ENCODE results near the gene ECE1. TPM values are rescaled to one million over a fixed set of nuclear protein-coding genes. Genes with fewer than 3 reads are reported as not detected.

Gene ECE1
- total and polyA plus RNA-seq, 9 donors, result 37.3 to 313 (median 119) TPM

GRCh38 chr1:21268281-21269239 lies 21.7 kb downstream of the ECE1 start:
- DNase-seq, result peak in 3 of 5 donors; percentile 31 to 57 (median 47)
- Histone ChIP-seq H3K27me3 (no peaks in the 10 kb centered on the region), H3K4me3 (no peak overlapping the region), H3K9me3 (no peaks in the 10 kb centered on the region), H3K36me3 (no peaks in the 10 kb centered on the region), H3K27ac (peak overlapping the region in 1 of 2 donors; percentile 12), H3K4me1 (ENCODE audit: insufficient read depth) (peaks cover 19% of the 10 kb centered on the region)
- TF ChIP-seq EP300 (IDR thresholded peaks at IDR 0.05) (no peak), POLR2A (IDR thresholded peaks at IDR 0.05) (no peak)
- TF ChIP-seq, protein P1, sequence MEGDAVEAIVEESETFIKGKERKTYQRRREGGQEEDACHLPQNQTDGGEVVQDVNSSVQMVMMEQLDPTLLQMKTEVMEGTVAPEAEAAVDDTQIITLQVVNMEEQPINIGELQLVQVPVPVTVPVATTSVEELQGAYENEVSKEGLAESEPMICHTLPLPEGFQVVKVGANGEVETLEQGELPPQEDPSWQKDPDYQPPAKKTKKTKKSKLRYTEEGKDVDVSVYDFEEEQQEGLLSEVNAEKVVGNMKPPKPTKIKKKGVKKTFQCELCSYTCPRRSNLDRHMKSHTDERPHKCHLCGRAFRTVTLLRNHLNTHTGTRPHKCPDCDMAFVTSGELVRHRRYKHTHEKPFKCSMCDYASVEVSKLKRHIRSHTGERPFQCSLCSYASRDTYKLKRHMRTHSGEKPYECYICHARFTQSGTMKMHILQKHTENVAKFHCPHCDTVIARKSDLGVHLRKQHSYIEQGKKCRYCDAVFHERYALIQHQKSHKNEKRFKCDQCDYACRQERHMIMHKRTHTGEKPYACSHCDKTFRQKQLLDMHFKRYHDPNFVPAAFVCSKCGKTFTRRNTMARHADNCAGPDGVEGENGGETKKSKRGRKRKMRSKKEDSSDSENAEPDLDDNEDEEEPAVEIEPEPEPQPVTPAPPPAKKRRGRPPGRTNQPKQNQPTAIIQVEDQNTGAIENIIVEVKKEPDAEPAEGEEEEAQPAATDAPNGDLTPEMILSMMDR (IDR thresholded peaks at IDR 0.05), result no peak
- intact Hi-C loops (cut with DNase I), result loop anchor here in 1 of 4 donors (5.0 kb wide), 1 partner anchor 74 kb away; no protein-coding TSS in a partner anchor
- WGBS, 3 donors, result 55 to 72% (median 69%) methylated on average over 17 of the region's 17 CpGs

DNA sequence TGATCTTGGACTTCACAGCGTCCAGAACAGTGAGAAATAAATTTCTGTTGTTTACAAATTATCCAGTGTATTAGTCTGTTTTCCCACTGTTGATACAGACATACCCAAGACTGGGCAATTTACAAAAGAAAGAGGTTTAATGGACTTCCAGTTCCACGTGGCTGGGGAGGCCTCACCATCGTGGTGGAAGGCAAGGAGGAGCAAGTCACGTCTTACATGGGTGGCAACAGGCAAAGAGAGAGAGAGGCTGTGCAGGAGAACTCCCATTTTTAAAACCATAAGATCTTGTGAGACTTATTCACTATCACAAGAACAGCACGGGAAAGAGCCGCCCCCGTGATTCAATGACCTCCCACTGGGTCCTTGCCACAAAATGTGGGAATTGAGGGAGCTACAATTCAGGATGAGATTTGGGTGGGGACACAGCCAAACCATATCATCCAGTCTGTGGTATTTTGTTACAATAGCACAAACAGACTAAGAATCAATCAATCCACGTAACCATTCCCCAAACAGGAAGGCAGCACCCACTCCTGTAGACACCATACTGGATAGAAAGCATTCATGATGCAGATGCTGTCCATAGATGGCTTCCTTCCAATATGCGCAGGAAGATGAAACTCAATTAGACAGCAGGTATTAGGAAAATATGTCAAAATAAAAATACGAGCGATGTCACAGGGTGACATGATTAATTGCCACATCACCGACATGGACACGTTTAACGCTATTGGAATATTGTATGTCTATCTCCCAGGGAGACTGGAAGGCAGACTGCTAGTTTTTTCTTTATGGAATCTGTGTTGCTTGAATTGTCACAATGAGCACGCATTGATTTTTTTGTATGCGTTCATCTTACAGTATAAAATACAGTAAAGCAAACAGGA lies 22.8 kb downstream of the ECE1 start:
- no peaks in the 10 kb centered on the region for H3K36me3 ChIP-seq
- H3K4me1 ChIP-seq (ENCODE audit: insufficient read depth), result peaks cover 23% of the 10 kb centered on the region
- H3K27me3 ChIP-seq, result no peaks in the 10 kb centered on the region
- TF ChIP-seq EP300 (IDR thresholded peaks at IDR 0.05), result no peak
- TF ChIP-seq POLR2A (IDR thresholded peaks at IDR 0.05), result no peak
- TF ChIP-seq, protein P1 (IDR thresholded peaks at IDR 0.05), result no peak
- no peak overlapping the region for H3K4me3 ChIP-seq
- no peaks in the 10 kb centered on the region for H3K9me3 ChIP-seq
- no peak for DNase-seq
- H3K27ac ChIP-seq, result no peak overlapping the region
- 89 to 90% (median 90%) methylated on average over 16 of the region's 16 CpGs for WGBS, 3 donors
- intact Hi-C loops (cut with DNase I), result loop anchor here in 1 of 4 donors (5.0 kb wide), 1 partner anchor 75 kb away; no protein-coding TSS in a partner anchor

GRCh38 chr1:21266119-21266774 lies 24.0 kb downstream of the ECE1 start:
- Histone ChIP-seq H3K36me3 (no peaks in the 10 kb centered on the region), H3K27me3 (no peaks in the 10 kb centered on the region), H3K4me1 (ENCODE audit: insufficient read depth) (peaks cover 23% of the 10 kb centered on the region), H3K4me3 (no peak overlapping the region), H3K9me3 (no peaks in the 10 kb centered on the region), H3K27ac (peak overlapping the region in 1 of 2 donors; percentile 27)
- 70 to 83% (median 75%) methylated on average over 12 of the region's 12 CpGs for WGBS, 3 donors
- intact Hi-C loops (cut with DNase I), result loop anchor here in 1 of 4 donors (5.0 kb wide), 1 partner anchor 76 kb away; no protein-coding TSS in a partner anchor
- TF ChIP-seq POLR2A (IDR thresholded peaks at IDR 0.05), result no peak
- no peak for TF ChIP-seq EP300 (IDR thresholded peaks at IDR 0.05)
- DNase-seq, result no peak

DNA sequence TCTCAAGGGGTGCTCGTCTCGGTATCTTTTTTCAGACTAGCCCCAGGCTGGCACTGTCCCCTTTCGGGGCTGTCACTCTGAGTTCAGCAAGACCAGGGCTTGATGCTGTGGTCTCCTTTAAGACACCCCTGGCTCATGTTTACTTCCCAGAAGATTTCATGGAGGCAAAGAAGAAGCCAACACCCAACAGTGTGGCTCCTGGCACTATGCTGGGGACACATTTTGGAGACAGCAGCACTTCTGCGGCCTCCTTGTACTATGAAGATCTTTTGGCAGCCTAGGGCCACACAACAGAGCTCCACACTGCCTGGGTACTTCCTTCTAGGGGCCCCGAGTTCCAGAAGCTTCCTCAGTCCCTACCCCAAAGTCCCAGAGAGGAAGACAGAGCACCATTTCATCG lies 24.6 kb downstream of the ECE1 start:
- no peak overlapping the region for H3K4me3 ChIP-seq
- no peak for DNase-seq
- H3K36me3 ChIP-seq, result no peaks in the 10 kb centered on the region
- peaks cover 20% of the 10 kb centered on the region for H3K4me1 ChIP-seq (ENCODE audit: insufficient read depth)
- peak overlapping the region in 1 of 2 donors; percentile 27 for H3K27ac ChIP-seq
- H3K27me3 ChIP-seq, result no peaks in the 10 kb centered on the region
- H3K9me3 ChIP-seq, result no peaks in the 10 kb centered on the region
- intact Hi-C loops (cut with DNase I), result loop anchor here in 1 of 4 donors (5.0 kb wide), 1 partner anchor 77 kb away; no protein-coding TSS in a partner anchor
- TF ChIP-seq EP300 (IDR thresholded peaks at IDR 0.05) (no peak), POLR2A (IDR thresholded peaks at IDR 0.05) (no peak)
- TF ChIP-seq, protein P1 (IDR thresholded peaks at IDR 0.05), result no peak
- WGBS, 3 donors, result 76 to 90% (median 88%) methylated on average over 6 of the region's 6 CpGs

Measured in ovary (tissue), 9 donors.